IPS-20b (cell line): ENCODE data around the gene PLA2G4E.

Source experiments
- H3K27ac ChIP-seq: one replicate; pipeline ENCODE4 v1.5.1; 2013; ENCODE audit warnings: low read length
- H3K27me3 ChIP-seq: 2 replicates; pipeline ENCODE4 v1.6.1; 2013; ENCODE audit warnings: mild to moderate bottlenecking, low read length, inconsistent platforms; ENCODE audit not compliant: insufficient read depth
- H3K36me3 ChIP-seq: 2 replicates; pipeline ENCODE4 v1.6.1; 2013; ENCODE audit warnings: low read depth, mild to moderate bottlenecking, inconsistent platforms, low read length, moderate library complexity; ENCODE audit not compliant: insufficient read depth
- H3K4me1 ChIP-seq: 2 replicates; pipeline ENCODE4 v1.6.1; 2013; ENCODE audit warnings: mild to moderate bottlenecking, control low read depth, inconsistent platforms, low read length, moderate library complexity; ENCODE audit not compliant: insufficient read depth
- H3K4me3 ChIP-seq: 2 replicates; pipeline ENCODE4 v1.5.1; 2013; ENCODE audit warnings: mild to moderate bottlenecking, low read length, inconsistent platforms
- H3K9ac ChIP-seq: 2 replicates; pipeline ENCODE4 v1.6.1; 2013; ENCODE audit warnings: low read depth, mild to moderate bottlenecking, inconsistent platforms, low read length, moderate library complexity
- H3K9me3 ChIP-seq: 2 replicates; pipeline ENCODE4 v1.6.1; 2013; ENCODE audit warnings: mild to moderate bottlenecking, low read depth, low read length, inconsistent platforms; ENCODE audit not compliant: insufficient read depth

Gene PLA2G4E

GRCh38 chr15:41954036-41954435 lies 66.8 kb downstream of the PLA2G4E start:
- Histone ChIP-seq H3K9me3 (no peaks in the 10 kb centered on the region), H3K4me3 (no peak overlapping the region), H3K9ac (no peak overlapping the region), H3K27me3 (no peaks in the 10 kb centered on the region), H3K4me1 (no peaks in the 10 kb centered on the region), H3K36me3 (peaks cover 29% of the 10 kb centered on the region), H3K27ac (no peak overlapping the region)

GRCh38 chr15:41952013-41952563 lies 68.8 kb downstream of the PLA2G4E start:
- Histone ChIP-seq H3K36me3 (peaks cover 29% of the 10 kb centered on the region), H3K27me3 (no peaks in the 10 kb centered on the region), H3K27ac (no peak overlapping the region), H3K9me3 (no peaks in the 10 kb centered on the region), H3K4me1 (peaks cover 4% of the 10 kb centered on the region), H3K9ac (no peak overlapping the region), H3K4me3 (no peak overlapping the region)

DNA sequence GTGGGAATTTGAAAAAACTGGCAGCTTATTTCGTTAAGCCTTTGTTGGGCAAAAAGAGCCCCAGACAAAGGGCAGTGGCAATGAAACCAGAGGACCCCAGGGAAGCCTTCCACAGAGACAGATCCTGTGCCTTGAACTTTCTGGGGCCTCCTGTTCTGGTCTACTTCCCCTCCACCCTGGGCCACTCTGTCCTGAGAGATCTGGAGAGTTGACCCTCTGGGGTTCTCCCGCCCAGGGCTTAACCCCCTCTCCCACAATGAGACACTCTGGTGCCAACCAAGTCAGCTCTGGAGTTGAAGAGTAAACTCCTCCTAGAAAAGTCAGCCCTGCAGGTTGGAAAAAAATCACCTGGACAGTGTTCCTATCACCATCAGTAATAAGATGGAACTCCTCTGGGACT lies 69.3 kb downstream of the PLA2G4E start:
- Histone ChIP-seq H3K4me3 (no peak overlapping the region), H3K27ac (no peak overlapping the region), H3K36me3 (peaks cover 29% of the 10 kb centered on the region), H3K4me1 (peaks cover 4% of the 10 kb centered on the region), H3K9ac (no peak overlapping the region), H3K27me3 (no peaks in the 10 kb centered on the region), H3K9me3 (no peaks in the 10 kb centered on the region)

GRCh38 chr15:41950489-41950888 lies 70.4 kb downstream of the PLA2G4E start:
- Histone ChIP-seq H3K27me3 (no peaks in the 10 kb centered on the region), H3K9ac (no peak overlapping the region), H3K27ac (no peak overlapping the region), H3K9me3 (no peaks in the 10 kb centered on the region), H3K4me1 (peaks cover 4% of the 10 kb centered on the region), H3K36me3 (peaks cover 29% of the 10 kb centered on the region), H3K4me3 (no peak overlapping the region)

DNA sequence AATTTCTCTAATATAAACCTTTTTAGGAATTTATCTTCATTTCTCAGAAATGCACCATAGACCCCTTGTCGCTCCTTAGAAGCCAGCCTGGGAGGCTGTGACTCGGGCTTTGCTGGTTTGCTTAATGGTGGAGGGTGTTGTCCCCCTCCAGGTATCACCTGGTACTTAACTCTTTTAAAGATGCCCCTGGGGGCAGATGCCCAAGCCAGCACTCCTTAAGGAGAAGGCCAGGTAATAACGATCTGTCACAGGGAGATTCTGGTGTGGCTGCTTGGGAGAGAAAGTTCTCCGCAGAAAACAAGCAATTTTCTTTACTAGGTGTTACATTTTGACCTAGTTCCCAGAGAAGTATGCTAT lies 70.7 kb downstream of the PLA2G4E start:
- Histone ChIP-seq H3K27me3 (no peaks in the 10 kb centered on the region), H3K9ac (no peak overlapping the region), H3K9me3 (no peaks in the 10 kb centered on the region), H3K4me1 (peaks cover 4% of the 10 kb centered on the region), H3K27ac (no peak overlapping the region), H3K4me3 (no peak overlapping the region), H3K36me3 (peaks cover 29% of the 10 kb centered on the region)

DNA sequence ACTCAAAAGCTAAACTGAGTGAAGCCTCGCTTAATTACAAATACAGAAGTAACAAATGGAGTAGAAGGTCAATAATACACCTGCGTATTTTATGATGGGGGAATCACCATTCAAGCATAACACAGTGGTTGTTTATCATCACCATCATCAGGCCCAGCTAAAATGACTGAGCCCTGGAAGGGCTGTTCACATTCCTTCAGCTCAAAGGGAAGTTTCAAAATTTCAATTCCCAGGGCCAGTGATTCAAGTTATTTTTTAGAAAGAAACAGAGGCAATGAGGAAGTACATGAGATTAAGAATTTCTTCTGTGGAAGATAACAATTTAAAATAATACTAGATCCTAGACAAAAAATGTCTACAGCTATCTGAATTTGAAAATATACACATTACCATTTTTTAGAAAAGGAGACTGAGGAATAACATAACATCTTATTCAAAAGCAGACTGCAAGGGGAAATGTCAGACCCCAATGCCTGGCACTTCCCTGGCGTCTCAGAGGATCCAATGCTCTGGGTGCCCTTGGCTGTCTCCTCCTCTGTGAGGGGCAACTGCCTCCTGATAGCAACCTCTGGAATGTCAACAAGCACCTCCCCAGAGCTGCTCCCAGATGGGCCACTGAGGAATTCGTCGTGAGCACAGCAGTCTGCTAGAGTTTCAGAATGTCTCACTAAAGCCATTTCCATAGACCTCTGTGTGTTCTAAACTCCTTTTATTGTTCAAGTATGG lies 71.3 kb downstream of the PLA2G4E start:
- Histone ChIP-seq H3K27me3 (no peaks in the 10 kb centered on the region), H3K4me1 (peaks cover 4% of the 10 kb centered on the region), H3K9ac (no peak overlapping the region), H3K27ac (no peak overlapping the region), H3K9me3 (no peaks in the 10 kb centered on the region), H3K4me3 (no peak overlapping the region), H3K36me3 (peaks cover 29% of the 10 kb centered on the region)

DNA sequence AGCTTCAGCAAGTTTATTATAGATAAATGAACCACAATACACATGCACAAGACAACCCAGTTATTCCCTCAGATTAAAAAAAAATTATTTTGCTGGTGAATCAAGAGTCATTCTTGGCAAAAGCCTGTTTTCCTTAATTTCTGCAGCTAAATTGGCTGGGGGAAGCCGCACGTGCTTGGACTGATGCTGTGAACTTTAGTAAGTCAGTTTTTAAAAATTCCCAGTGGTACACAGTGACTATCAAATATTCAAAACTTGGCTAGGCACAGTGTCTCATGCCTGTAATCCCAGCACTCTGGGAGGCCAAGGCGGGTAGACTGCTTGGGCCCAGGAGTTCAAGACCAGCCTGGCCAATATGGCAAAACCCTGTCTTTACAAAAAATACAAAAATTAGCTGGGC lies 72.4 kb downstream of the PLA2G4E start:
- Histone ChIP-seq H3K36me3 (peaks cover 24% of the 10 kb centered on the region), H3K9me3 (no peaks in the 10 kb centered on the region), H3K9ac (no peak overlapping the region), H3K4me1 (peaks cover 4% of the 10 kb centered on the region), H3K4me3 (no peak overlapping the region), H3K27me3 (no peaks in the 10 kb centered on the region), H3K27ac (no peak overlapping the region)

DNA sequence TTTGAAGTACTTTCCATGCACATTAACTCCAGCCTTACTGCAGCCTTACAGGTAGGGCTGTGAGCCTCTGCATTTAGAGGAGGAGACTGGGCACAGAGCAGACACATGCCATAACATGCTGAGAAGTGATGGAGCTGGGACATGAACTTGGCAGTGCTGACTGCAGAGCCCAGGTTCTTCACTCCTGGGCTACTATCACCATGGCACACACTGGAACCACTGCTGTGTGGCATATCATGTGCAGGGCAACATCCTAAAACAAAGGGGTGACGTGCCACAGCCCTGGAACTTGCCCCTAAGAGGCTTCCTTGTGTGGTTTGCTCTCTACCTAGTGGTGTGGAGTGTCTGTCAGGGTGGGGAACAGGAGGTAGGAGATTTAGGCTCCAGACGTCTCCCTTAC lies 73.9 kb downstream of the PLA2G4E start:
- H3K4me1 ChIP-seq = peaks cover 4% of the 10 kb centered on the region
- peaks cover 13% of the 10 kb centered on the region for H3K36me3 ChIP-seq
- no peaks in the 10 kb centered on the region for H3K9me3 ChIP-seq
- no peaks in the 10 kb centered on the region for H3K27me3 ChIP-seq
- no peak overlapping the region for H3K4me3 ChIP-seq
- no peak overlapping the region for H3K27ac ChIP-seq
- no peak overlapping the region for H3K9ac ChIP-seq

GRCh38 chr15:41945731-41946130 lies 75.1 kb downstream of the PLA2G4E start:
- Histone ChIP-seq H3K9ac (no peak overlapping the region), H3K4me3 (no peak overlapping the region), H3K27me3 (no peaks in the 10 kb centered on the region), H3K4me1 (peaks cover 4% of the 10 kb centered on the region), H3K9me3 (no peaks in the 10 kb centered on the region), H3K36me3 (peaks cover 14% of the 10 kb centered on the region), H3K27ac (no peak overlapping the region)

DNA sequence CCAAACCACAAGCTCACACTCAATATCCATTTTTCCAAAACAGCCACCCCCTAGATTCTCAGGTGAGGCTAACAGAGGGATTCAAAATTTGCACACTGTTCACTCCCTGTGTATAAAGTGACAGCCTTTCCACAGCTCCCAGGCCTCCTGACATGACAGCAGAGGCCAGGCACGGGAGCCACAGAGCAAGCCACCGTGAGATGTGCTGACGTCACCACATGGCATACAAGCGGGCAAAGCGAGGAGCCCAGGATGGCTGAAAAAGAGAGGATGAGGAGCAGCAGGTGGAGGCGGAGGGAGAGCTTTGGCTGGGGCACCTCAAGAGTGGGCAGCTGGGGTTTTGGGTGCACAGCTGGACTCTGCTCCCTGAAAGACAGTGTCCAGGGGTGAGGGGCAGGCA lies 75.6 kb downstream of the PLA2G4E start:
- Histone ChIP-seq H3K36me3 (peaks cover 17% of the 10 kb centered on the region), H3K27me3 (no peaks in the 10 kb centered on the region), H3K9me3 (no peaks in the 10 kb centered on the region), H3K9ac (no peak overlapping the region), H3K4me1 (peaks cover 4% of the 10 kb centered on the region), H3K4me3 (no peak overlapping the region), H3K27ac (no peak overlapping the region)

DNA sequence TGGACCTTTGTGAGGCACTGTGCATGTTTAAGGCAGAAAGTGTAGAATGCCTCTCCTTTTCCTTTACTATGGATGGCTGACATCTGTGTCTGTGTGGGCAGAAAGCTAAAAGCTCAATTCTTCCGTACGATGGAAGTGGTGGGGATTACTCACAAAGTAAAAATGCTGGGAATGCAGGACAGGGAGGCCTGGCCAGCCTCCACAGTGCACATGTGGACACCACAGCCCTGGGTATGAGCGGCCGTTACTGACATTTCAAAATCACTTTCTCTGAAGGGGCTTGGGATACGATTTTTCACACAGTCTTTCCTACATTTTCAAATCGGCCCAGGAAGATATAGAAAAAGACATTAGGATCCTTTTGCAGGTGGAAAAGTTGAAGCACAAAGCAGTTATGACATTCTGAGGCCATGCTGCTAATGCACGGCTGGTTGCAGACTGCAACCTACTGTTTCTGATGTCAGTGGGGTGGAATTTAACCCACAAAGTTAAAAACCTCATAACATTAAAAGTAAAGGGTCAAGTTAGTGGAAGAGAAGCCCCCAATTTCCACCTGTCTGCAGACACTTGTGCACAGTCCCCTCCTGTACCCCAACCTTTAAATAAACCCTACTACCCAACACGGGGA lies 76.4 kb downstream of the PLA2G4E start:
- Histone ChIP-seq H3K9me3 (no peaks in the 10 kb centered on the region), H3K27ac (no peak overlapping the region), H3K36me3 (peaks cover 22% of the 10 kb centered on the region), H3K27me3 (no peaks in the 10 kb centered on the region), H3K4me1 (peaks cover 4% of the 10 kb centered on the region), H3K9ac (no peak overlapping the region), H3K4me3 (no peak overlapping the region)
